Neutrophil (primary cell): ENCODE measurements around the gene UBASH3B.

Experiments
- H3K27ac ChIP-seq: fragments of 200-600 bp; sonication (generic); 2 replicates; pipeline ENCODE4 v1.5.1; 2016; ENCODE audit warnings: mild to moderate bottlenecking, moderate library complexity
- H3K27me3 ChIP-seq: fragments of 200-600 bp; sonication (generic); 2 replicates; pipeline ENCODE4 v1.6.0; 2016; ENCODE audit warnings: mild to moderate bottlenecking
- H3K36me3 ChIP-seq: fragments of 200-600 bp; sonication (generic); 2 replicates; pipeline ENCODE4 v1.5.1; 2017
- H3K4me1 ChIP-seq, 2 experiments: fragments of 200-600 bp in 1 of 2; sonication (generic) in 1 of 2; 1 replicate in 1 of 2; 2 replicates in 1 of 2; pipeline versions ENCODE4 v1.5.1 to v1.6.1; 2013 to 2016; ENCODE audit warnings: low read depth in 1 of 2, low read length in 1 of 2, mild to moderate bottlenecking in 1 of 2, moderate library complexity in 1 of 2; ENCODE audit not compliant: control insufficient read depth in 1 of 2, insufficient read depth in 1 of 2
- H3K4me3 ChIP-seq, 2 experiments: fragments of 200-600 bp in 1 of 2; sonication (generic) in 1 of 2; 1 replicate in 1 of 2; 2 replicates in 1 of 2; pipeline ENCODE4 v1.5.1; 2013 to 2016; ENCODE audit warnings: low read depth in 1 of 2, low read length in 1 of 2, mild to moderate bottlenecking in 1 of 2, moderate library complexity in 1 of 2
- H3K9me3 ChIP-seq: fragments of 200-600 bp; sonication (generic); 2 replicates; pipeline ENCODE4 v1.5.1; 2016
- CTCF ChIP-seq: fragments of 200-600 bp; sonication (generic); IDR thresholded peaks from 2 replicates; pipeline ENCODE4 v1.5.1; 2016; ENCODE audit warnings: antibody characterized with exemption

Gene UBASH3B

GRCh38 chr11:122755409-122755808 is 99.9 kb downstream of the UBASH3B start:
- no peaks in the 10 kb centered on the region for H3K9me3 ChIP-seq
- no peaks in the 10 kb centered on the region for H3K27me3 ChIP-seq
- H3K4me3 ChIP-seq: no peak overlapping the region
- no peaks in the 10 kb centered on the region for H3K36me3 ChIP-seq
- H3K4me1 ChIP-seq: peaks cover 25 to 30% of the 10 kb centered on the region in 2 experiments
- peak overlapping the region; percentile 85 for H3K27ac ChIP-seq
- no peak for TF ChIP-seq CTCF

- Histone ChIP-seq H3K4me1 (peaks cover 25 to 30% of the 10 kb centered on the region in 2 experiments), H3K36me3 (no peaks in the 10 kb centered on the region), H3K4me3 (no peak overlapping the region), H3K9me3 (no peaks in the 10 kb centered on the region), H3K27me3 (no peaks in the 10 kb centered on the region), H3K27ac (peak overlapping the region; percentile 85)
- no peak for TF ChIP-seq CTCF
These were observed 100.4 kb downstream of the UBASH3B start for GRCh38 chr11:122755941-122756340.

GRCh38 chr11:122756417-122756816 is 100.9 kb downstream of the UBASH3B start:
- Histone ChIP-seq H3K4me1 (peaks cover 25 to 30% of the 10 kb centered on the region in 2 experiments), H3K27ac (peak overlapping the region; percentile 85), H3K27me3 (no peaks in the 10 kb centered on the region), H3K9me3 (no peaks in the 10 kb centered on the region), H3K4me3 (no peak overlapping the region), H3K36me3 (no peaks in the 10 kb centered on the region)
- TF ChIP-seq CTCF: peak; percentile 78

GRCh38 chr11:122757201-122757600 is 101.7 kb downstream of the UBASH3B start:
- no peak for TF ChIP-seq CTCF
- no peaks in the 10 kb centered on the region for H3K27me3 ChIP-seq
- peak overlapping the region; percentile 85 for H3K27ac ChIP-seq
- H3K9me3 ChIP-seq: no peaks in the 10 kb centered on the region
- H3K36me3 ChIP-seq: no peaks in the 10 kb centered on the region
- H3K4me3 ChIP-seq: no peak overlapping the region
- peaks cover 25 to 30% of the 10 kb centered on the region in 2 experiments for H3K4me1 ChIP-seq

- Histone ChIP-seq H3K4me1 (peaks cover 25 to 33% of the 10 kb centered on the region in 2 experiments), H3K9me3 (no peaks in the 10 kb centered on the region), H3K4me3 (no peak overlapping the region), H3K27ac (no peak overlapping the region), H3K36me3 (no peaks in the 10 kb centered on the region), H3K27me3 (no peaks in the 10 kb centered on the region)
- no peak for TF ChIP-seq CTCF
These were observed 102.8 kb downstream of the UBASH3B start for GRCh38 chr11:122758339-122758738.

- Histone ChIP-seq H3K4me3 (no peak overlapping the region), H3K27ac (no peak overlapping the region), H3K4me1 (peaks cover 30 to 39% of the 10 kb centered on the region in 2 experiments), H3K9me3 (no peaks in the 10 kb centered on the region), H3K36me3 (no peaks in the 10 kb centered on the region), H3K27me3 (no peaks in the 10 kb centered on the region)
- no peak for TF ChIP-seq CTCF
These were observed 103.5 kb downstream of the UBASH3B start for GRCh38 chr11:122758974-122759373.
